ENCODE results near the gene DNM3.

Gene DNM3

DNA sequence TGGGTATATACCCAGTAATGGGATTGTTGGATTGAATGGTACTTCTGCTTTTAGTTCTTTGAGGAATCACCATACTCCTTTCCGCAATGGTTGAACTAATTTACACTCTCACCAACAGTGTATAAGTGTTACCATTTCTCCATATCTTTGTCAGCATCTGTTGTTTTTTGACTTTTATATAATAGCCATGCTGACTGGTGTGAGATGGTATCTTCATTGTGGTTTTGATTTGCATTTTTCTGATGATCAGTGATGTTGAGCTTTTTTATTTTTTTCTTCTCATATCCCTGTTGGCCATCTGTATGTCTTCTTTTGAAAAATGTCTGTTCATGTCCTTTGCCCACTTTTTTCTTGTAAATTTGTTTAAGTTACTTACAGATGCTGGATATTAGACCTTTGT lies 14.1 kb downstream of the DNM3 start:
- no peaks in the 10 kb centered on the region for H3K9me2 ChIP-seq (ENCODE audit: low read depth, low read length)

DNA sequence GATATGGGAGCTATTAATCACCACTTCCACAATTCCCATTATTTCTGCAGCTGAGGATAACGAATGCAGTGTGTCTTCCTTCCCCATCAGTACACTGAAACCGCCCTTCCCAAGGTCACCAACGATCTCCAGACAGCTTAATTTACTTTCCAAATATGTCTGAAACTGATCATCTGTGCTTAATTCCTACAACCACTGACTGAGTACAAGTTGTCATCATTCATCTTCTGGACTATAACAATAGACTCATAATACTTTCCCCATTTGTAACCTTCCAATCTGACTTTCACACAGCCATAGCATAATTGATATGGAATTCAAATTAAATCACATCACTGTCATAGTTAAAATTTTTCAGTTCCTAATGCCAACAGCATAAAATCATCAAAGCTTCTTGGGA lies 17.4 kb downstream of the DNM3 start:
- Histone ChIP-seq H3K79me2 (ENCODE audit: insufficient read depth, low read length) (no peaks in the 10 kb centered on the region), H3K9me3 (ENCODE audit: low read length) (no peaks in the 10 kb centered on the region), H3K4me2 (ENCODE audit: low read length) (no peak overlapping the region), H3K9ac (ENCODE audit: low read length) (no peak overlapping the region), H4K20me1 (ENCODE audit: insufficient read depth, low read length) (no peaks in the 10 kb centered on the region), H3F3A (ENCODE audit: insufficient read depth, low read length) (no peaks in the 10 kb centered on the region), H3K4me1 (ENCODE audit: insufficient read depth, low read length, severe bottlenecking) (no peaks in the 10 kb centered on the region), H2AFZ (ENCODE audit: low read length) (no peak overlapping the region), H3K9me2 (ENCODE audit: low read depth, low read length) (no peaks in the 10 kb centered on the region), H3K4me3 (ENCODE audit: low read depth, low read length, poor library complexity, severe bottlenecking) (no peak overlapping the region), H3K27ac (ENCODE audit: low read depth, low read length, poor library complexity, severe bottlenecking) (no peak overlapping the region), H3K36me3 (ENCODE audit: insufficient read depth, low read length) (no peaks in the 10 kb centered on the region), H3K27me3 (ENCODE audit: insufficient read depth, low read length) (no peaks in the 10 kb centered on the region)
- no peak for TF ChIP-seq EZH2 (IDR thresholded peaks at IDR 0.05; ENCODE audit: borderline replicate concordance, low read length)
- TF ChIP-seq, protein P1, sequence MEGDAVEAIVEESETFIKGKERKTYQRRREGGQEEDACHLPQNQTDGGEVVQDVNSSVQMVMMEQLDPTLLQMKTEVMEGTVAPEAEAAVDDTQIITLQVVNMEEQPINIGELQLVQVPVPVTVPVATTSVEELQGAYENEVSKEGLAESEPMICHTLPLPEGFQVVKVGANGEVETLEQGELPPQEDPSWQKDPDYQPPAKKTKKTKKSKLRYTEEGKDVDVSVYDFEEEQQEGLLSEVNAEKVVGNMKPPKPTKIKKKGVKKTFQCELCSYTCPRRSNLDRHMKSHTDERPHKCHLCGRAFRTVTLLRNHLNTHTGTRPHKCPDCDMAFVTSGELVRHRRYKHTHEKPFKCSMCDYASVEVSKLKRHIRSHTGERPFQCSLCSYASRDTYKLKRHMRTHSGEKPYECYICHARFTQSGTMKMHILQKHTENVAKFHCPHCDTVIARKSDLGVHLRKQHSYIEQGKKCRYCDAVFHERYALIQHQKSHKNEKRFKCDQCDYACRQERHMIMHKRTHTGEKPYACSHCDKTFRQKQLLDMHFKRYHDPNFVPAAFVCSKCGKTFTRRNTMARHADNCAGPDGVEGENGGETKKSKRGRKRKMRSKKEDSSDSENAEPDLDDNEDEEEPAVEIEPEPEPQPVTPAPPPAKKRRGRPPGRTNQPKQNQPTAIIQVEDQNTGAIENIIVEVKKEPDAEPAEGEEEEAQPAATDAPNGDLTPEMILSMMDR (IDR thresholded peaks at IDR 0.05; ENCODE audit: low read length) = no peak

More for the DNA sequence above, 14.1 kb downstream of the DNM3 start:
- H3K36me3 ChIP-seq (ENCODE audit: insufficient read depth, low read length) = no peaks in the 10 kb centered on the region
- TF ChIP-seq EZH2 (IDR thresholded peaks at IDR 0.05; ENCODE audit: borderline replicate concordance, low read length) = no peak
- TF ChIP-seq, protein P1 (IDR thresholded peaks at IDR 0.05; ENCODE audit: low read length) = no peak
- H3K9ac ChIP-seq (ENCODE audit: low read length) = no peak overlapping the region
- no peaks in the 10 kb centered on the region for H3F3A ChIP-seq (ENCODE audit: insufficient read depth, low read length)
- H4K20me1 ChIP-seq (ENCODE audit: insufficient read depth, low read length) = no peaks in the 10 kb centered on the region
- H3K79me2 ChIP-seq (ENCODE audit: insufficient read depth, low read length) = no peaks in the 10 kb centered on the region
- no peaks in the 10 kb centered on the region for H3K9me3 ChIP-seq (ENCODE audit: low read length)
- H3K4me1 ChIP-seq (ENCODE audit: insufficient read depth, low read length, severe bottlenecking) = no peaks in the 10 kb centered on the region
- no peak overlapping the region for H3K4me2 ChIP-seq (ENCODE audit: low read length)
- H3K27me3 ChIP-seq (ENCODE audit: insufficient read depth, low read length) = no peaks in the 10 kb centered on the region
- no peak overlapping the region for H3K27ac ChIP-seq (ENCODE audit: low read depth, low read length, poor library complexity, severe bottlenecking)
- no peak overlapping the region for H2AFZ ChIP-seq (ENCODE audit: low read length)
- no peak overlapping the region for H3K4me3 ChIP-seq (ENCODE audit: low read depth, low read length, poor library complexity, severe bottlenecking)

DNA sequence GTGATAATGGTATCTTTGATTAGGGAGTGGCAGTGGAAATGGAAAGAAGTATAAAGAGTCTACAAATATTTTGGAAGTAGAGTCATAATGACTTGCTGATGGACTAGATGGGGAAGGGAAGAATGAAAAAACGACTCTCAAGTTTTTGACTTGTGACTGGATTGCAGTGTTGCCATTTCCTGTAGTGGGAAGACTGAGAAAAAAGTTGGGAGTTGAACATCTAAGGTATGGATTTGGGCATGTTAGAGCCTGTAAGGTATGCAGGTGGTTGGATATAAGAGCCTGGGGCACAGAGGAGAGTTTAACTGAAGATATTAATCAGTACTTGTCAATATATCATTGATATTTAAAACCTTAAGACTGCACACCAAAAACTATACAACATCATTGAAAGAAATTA lies 19.4 kb downstream of the DNM3 start:
- H2AFZ ChIP-seq (ENCODE audit: low read length) = no peak overlapping the region
- no peaks in the 10 kb centered on the region for H3F3A ChIP-seq (ENCODE audit: insufficient read depth, low read length)
- H3K79me2 ChIP-seq (ENCODE audit: insufficient read depth, low read length) = no peaks in the 10 kb centered on the region
- H3K27me3 ChIP-seq (ENCODE audit: insufficient read depth, low read length) = no peaks in the 10 kb centered on the region
- H3K27ac ChIP-seq (ENCODE audit: low read depth, low read length, poor library complexity, severe bottlenecking) = no peak overlapping the region
- no peaks in the 10 kb centered on the region for H3K9me3 ChIP-seq (ENCODE audit: low read length)
- no peaks in the 10 kb centered on the region for H3K9me2 ChIP-seq (ENCODE audit: low read depth, low read length)
- H3K4me2 ChIP-seq (ENCODE audit: low read length) = no peak overlapping the region
- no peaks in the 10 kb centered on the region for H3K36me3 ChIP-seq (ENCODE audit: insufficient read depth, low read length)
- no peaks in the 10 kb centered on the region for H4K20me1 ChIP-seq (ENCODE audit: insufficient read depth, low read length)
- no peak for TF ChIP-seq EZH2 (IDR thresholded peaks at IDR 0.05; ENCODE audit: borderline replicate concordance, low read length)
- TF ChIP-seq, protein P1 (IDR thresholded peaks at IDR 0.05; ENCODE audit: low read length) = no peak
- H3K4me3 ChIP-seq (ENCODE audit: low read depth, low read length, poor library complexity, severe bottlenecking) = no peak overlapping the region
- no peak overlapping the region for H3K9ac ChIP-seq (ENCODE audit: low read length)
- H3K4me1 ChIP-seq (ENCODE audit: insufficient read depth, low read length, severe bottlenecking) = no peaks in the 10 kb centered on the region

Data from OCI-LY1 (cell line).